ENCODE measurements around the gene TLE4.

The TLE4 gene

DNA sequence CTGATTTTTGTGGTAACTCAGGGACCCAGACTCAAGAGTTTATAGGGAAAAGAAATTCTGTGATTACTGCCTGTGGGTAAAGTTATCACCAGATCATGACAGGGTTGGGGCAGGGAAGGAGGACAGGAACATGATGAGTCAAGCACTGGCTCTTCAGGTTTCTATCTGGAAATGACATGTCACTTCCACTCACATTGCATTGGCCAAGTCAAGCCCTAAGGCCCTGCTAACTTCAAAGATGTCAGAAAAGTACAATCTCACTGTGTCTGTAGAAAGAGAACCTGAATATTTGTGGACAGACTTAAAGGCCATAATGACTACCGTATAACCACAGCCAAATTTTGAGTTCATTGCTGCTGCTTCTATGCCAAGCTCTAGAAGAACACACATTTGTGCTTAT lies 187.7 kb downstream of the TLE4 start:
- H3K4me3 ChIP-seq (ENCODE audit: low read depth, low read length): no peak overlapping the region
- DNase-seq (ENCODE audit: low read depth): no peak
- TF ChIP-seq, protein P1, sequence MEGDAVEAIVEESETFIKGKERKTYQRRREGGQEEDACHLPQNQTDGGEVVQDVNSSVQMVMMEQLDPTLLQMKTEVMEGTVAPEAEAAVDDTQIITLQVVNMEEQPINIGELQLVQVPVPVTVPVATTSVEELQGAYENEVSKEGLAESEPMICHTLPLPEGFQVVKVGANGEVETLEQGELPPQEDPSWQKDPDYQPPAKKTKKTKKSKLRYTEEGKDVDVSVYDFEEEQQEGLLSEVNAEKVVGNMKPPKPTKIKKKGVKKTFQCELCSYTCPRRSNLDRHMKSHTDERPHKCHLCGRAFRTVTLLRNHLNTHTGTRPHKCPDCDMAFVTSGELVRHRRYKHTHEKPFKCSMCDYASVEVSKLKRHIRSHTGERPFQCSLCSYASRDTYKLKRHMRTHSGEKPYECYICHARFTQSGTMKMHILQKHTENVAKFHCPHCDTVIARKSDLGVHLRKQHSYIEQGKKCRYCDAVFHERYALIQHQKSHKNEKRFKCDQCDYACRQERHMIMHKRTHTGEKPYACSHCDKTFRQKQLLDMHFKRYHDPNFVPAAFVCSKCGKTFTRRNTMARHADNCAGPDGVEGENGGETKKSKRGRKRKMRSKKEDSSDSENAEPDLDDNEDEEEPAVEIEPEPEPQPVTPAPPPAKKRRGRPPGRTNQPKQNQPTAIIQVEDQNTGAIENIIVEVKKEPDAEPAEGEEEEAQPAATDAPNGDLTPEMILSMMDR (IDR thresholded peaks at IDR 0.05; ENCODE audit: low read depth, low read length): no peak

DNA sequence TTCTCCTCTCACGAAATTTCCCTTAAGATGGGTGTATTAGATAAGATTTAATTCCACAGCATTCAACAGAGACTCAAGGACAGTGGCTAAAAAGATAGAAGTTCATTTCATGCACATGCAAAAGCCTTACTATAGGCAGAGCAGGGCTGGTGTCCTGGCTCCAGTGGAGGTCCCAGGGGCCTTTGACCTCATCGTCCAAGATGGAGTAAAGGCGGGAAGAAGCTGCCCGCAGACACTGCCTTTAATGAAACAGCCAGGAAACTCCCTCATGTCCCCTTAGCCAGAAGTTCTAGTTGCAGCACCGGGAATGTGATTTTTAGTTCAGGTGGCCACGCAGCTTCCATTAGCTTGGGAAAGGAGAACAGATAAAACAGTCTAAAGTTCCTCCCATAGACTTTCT lies 190.3 kb downstream of the TLE4 start:
- no peak overlapping the region for H3K4me3 ChIP-seq (ENCODE audit: low read depth, low read length)
- DNase-seq (ENCODE audit: low read depth): no peak
- TF ChIP-seq, protein P1 (IDR thresholded peaks at IDR 0.05; ENCODE audit: low read depth, low read length): no peak
- TF ChIP-seq, protein P2, sequence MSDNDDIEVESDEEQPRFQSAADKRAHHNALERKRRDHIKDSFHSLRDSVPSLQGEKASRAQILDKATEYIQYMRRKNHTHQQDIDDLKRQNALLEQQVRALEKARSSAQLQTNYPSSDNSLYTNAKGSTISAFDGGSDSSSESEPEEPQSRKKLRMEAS (IDR thresholded peaks at IDR 0.05; ENCODE audit: low read depth, low read length): no peak

DNA sequence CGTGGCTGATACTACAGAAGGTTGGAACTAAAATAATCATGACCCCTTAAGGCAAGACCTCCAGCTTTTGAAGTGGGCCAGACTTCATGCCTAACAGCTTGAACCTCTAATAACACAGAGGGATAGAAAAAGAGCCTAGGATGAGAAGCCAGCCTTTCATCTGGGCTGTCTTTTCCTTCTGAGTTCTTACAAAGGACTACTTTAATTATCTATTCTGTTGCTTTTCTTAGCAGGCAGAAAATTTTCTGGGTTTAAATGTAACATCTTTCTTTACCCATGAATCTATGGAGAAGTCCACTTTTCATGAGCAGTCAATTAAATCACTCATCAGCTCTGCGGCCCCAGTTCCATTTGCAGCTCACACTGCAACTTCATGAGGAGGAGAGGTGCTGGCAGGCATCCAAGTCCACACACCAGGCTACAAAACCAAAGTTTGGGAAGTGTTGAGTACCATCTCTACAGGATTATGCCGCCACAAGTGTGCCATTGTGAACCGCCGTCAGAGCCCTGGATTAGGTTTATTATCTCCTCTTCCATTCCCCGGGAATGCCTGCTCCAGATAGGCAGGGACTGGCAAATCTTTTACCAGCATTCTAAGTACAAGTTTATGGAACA lies 192.0 kb downstream of the TLE4 start:
- DNase-seq (ENCODE audit: low read depth): no peak
- H3K4me3 ChIP-seq (ENCODE audit: low read depth, low read length): no peak overlapping the region
- TF ChIP-seq POLR2A (IDR thresholded peaks at IDR 0.05; ENCODE audit: extremely low read depth, insufficient read length): no peak
- no peak for TF ChIP-seq MYC (IDR thresholded peaks at IDR 0.05; ENCODE audit: low read depth, low read length)
- TF ChIP-seq, protein P2 (IDR thresholded peaks at IDR 0.05; ENCODE audit: low read depth, low read length): no peak
- TF ChIP-seq, protein P1 (IDR thresholded peaks at IDR 0.05; ENCODE audit: low read depth, low read length): no peak

DNA sequence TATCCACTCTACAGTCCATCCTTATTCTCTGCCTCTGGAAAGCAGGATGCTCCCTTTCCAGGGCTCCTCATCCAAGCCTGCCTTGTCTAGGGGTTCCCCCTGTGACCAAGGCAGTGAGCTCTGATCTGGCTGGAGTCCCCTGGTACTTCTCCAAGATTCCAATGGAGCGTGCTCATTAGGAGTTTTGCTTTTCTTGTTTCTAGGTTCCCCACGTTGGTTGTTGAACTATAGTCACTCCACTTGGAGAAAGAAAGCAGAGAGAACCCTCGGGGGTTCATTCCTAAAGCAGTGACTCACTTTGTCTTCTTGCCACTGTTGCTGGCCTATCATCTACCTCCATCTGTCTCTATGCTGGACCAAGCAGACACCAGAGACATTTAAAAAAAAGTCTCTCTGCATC lies 192.6 kb downstream of the TLE4 start:
- no peak for DNase-seq (ENCODE audit: low read depth)
- no peak for TF ChIP-seq POLR2A (IDR thresholded peaks at IDR 0.05; ENCODE audit: extremely low read depth, insufficient read length)
- TF ChIP-seq, protein P1 (IDR thresholded peaks at IDR 0.05; ENCODE audit: low read depth, low read length): no peak
- no peak for TF ChIP-seq MYC (IDR thresholded peaks at IDR 0.05; ENCODE audit: low read depth, low read length)
- TF ChIP-seq, protein P2 (IDR thresholded peaks at IDR 0.05; ENCODE audit: low read depth, low read length): no peak
- no peak overlapping the region for H3K4me3 ChIP-seq (ENCODE audit: low read depth, low read length)

DNA sequence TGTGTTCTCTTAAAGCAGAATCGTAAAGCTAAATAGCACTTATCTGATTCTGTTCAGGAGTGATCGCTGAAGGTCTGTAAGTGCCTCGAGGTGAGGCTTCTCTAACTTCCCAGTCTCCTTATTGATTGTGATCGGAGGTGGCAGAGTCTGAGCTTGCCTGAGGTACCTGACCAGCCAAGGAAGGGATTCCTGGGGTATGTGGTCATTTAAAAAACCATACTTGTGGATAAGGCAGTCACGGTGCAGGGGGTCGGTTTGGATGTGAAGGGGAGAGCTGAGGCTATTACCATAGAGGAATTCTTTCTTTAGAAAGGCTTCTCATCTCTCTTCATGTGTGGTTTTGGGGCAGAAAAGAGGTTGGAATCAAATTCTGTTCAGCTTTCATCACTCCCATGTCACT lies 193.7 kb downstream of the TLE4 start:
- no peak for DNase-seq (ENCODE audit: low read depth)
- TF ChIP-seq, protein P1 (IDR thresholded peaks at IDR 0.05; ENCODE audit: low read depth, low read length): no peak
- TF ChIP-seq POLR2A (IDR thresholded peaks at IDR 0.05; ENCODE audit: extremely low read depth, insufficient read length) (no peak), MYC (IDR thresholded peaks at IDR 0.05; ENCODE audit: low read depth, low read length) (no peak)
- TF ChIP-seq, protein P2 (IDR thresholded peaks at IDR 0.05; ENCODE audit: low read depth, low read length): no peak

DNA sequence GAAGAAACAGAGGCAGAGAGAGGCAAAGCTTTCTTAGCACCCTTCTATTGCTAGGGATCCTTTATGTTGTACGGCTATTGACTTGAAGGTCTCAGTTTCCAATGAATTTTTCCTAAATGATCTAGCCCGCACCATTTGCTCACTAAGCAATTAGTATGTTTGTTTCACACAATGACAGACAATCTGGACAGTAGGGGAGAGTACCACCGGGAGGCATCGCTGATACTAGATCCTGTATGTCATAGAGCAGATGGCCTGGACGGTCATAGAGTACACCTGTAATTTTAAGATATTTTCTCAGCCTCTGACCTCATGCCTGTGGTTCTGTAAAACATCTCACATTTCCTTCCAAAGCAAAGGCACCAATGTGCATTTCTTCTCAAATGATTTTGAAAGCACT lies 194.3 kb downstream of the TLE4 start:
- DNase-seq (ENCODE audit: low read depth): no peak
- TF ChIP-seq, protein P2 (IDR thresholded peaks at IDR 0.05; ENCODE audit: low read depth, low read length): no peak
- TF ChIP-seq POLR2A (IDR thresholded peaks at IDR 0.05; ENCODE audit: extremely low read depth, insufficient read length): no peak
- TF ChIP-seq, protein P1 (IDR thresholded peaks at IDR 0.05; ENCODE audit: low read depth, low read length): no peak
- TF ChIP-seq MYC (IDR thresholded peaks at IDR 0.05; ENCODE audit: low read depth, low read length): no peak
- H3K4me3 ChIP-seq (ENCODE audit: low read depth, low read length): no peak overlapping the region

More for the DNA sequence above, 193.7 kb downstream of the TLE4 start:
- no peak overlapping the region for H3K4me3 ChIP-seq (ENCODE audit: low read depth, low read length)
